22Rv1 (cell line): ENCODE measurements around the gene SNRPA.

Source experiments
- CTCF ChIP-seq: fragments of 450-650 bp; IDR thresholded peaks from 2 replicates; pipeline ENCODE4 v1.5.1; 2017; ENCODE audit warnings: mild to moderate bottlenecking
- ZFX ChIP-seq: fragments of 450-650 bp; IDR thresholded peaks from 2 replicates; pipeline ENCODE4 v1.6.1; 2017; ENCODE audit warnings: antibody characterized with exemption, borderline replicate concordance

GRCh38 chr19:40776932-40777644 is 26.1 kb downstream of the SNRPA start:
- no peak for TF ChIP-seq CTCF
- TF ChIP-seq ZFX: no peak
